Stomach (tissue), 9 donors: ENCODE data around the gene MPI. TPM values are rescaled to one million over a fixed set of nuclear protein-coding genes. Genes with fewer than 3 reads are reported as not detected.
"Not testable (repeated sequence)": the region's sequence is repeated elsewhere in the genome, so short reads cannot be mapped to it uniquely, and the experiment has no call there.

ENCODE experiments used
- DNase-seq, 2 donors: peaks; one replicate each; pipeline versions ENCODE4 v3.0.0 to v3.0.0-alpha.2; 2013 to 2019
- H3K27ac ChIP-seq, 5 donors: fragments of 200-600 bp in 4 of 5; sonication (generic) in 4 of 5; one replicate each; pipeline ENCODE4 v1.5.1; 2013 to 2019; ENCODE audit warnings: mild to moderate bottlenecking in 1 of 5, moderate library complexity in 1 of 5
- H3K27me3 ChIP-seq, 3 donors: fragments of 200-600 bp; sonication (generic); one replicate each; pipeline ENCODE4 v1.5.1; 2017 to 2019; ENCODE audit warnings: mixed run types in 1 of 3
- H3K36me3 ChIP-seq, 4 donors: fragments of 200-600 bp; sonication (generic); 1 replicate in 3 of 4; 2 replicates in 1 of 4; pipeline ENCODE4 v1.5.1; 2016 to 2019
- H3K4me1 ChIP-seq, 4 donors: fragments of 200-600 bp; sonication (generic); one replicate each; pipeline ENCODE4 v1.5.1; 2016 to 2019
- H3K4me3 ChIP-seq, 4 donors: fragments of 200-600 bp; sonication (generic) in 3 of 4; one replicate each; pipeline ENCODE4 v1.5.1; 2016 to 2019; ENCODE audit warnings: mild to moderate bottlenecking in 1 of 4
- H3K9me3 ChIP-seq, 4 donors: fragments of 200-600 bp; sonication (generic); one replicate each; pipeline ENCODE4 v1.5.1; 2016 to 2019
- CTCF ChIP-seq, 7 experiments: fragments of 450-650 bp in 4 of 7; fragments of 200-600 bp in 3 of 7; sonication (generic) in 3 of 7; IDR thresholded peaks; one replicate each; pipeline ENCODE4 v1.5.1; 2016 to 2019; ENCODE audit warnings: antibody characterized with exemption in 7 of 7, control low read depth in 2 of 7, mild to moderate bottlenecking in 1 of 7
- EP300 ChIP-seq: sonication (generic); formaldehyde crosslinking; IDR thresholded peaks from one replicate; pipeline ENCODE4 v1.6.1; 2017; ENCODE audit warnings: antibody characterized with exemption
- POLR2A ChIP-seq, 4 donors: fragments of 450-650 bp; IDR thresholded peaks; one replicate each; pipeline ENCODE4 v1.6.1; 2016; ENCODE audit warnings: antibody characterized with exemption in 4 of 4, control low read depth in 2 of 4, mild to moderate bottlenecking in 1 of 4, moderate library complexity in 1 of 4
- POLR2AphosphoS5 ChIP-seq, 3 donors: sonication (generic); formaldehyde crosslinking; IDR thresholded peaks; one replicate each; pipeline ENCODE4 v1.6.1; 2016; ENCODE audit warnings: antibody characterized with exemption in 3 of 3
- WGBS, 5 donors: extraction: QIAGEN DNeasy Blood & Tissue Kit in 3 of 5; methylation state at CpG; one replicate each; pipeline versions ENCODE4 v1.1.5 to v1.1.7; 2013 to 2018; 5-methylcytosine and 5-hydroxymethylcytosine counted together
- intact Hi-C: fragments of 100-400 bp; cut with DNase I; formaldehyde crosslinking; loops from one replicate; pipeline ENCODE4 v1.15.1; 2023; ENCODE audit warnings: low total_unique reads
- polyA plus RNA-seq, 3 donors: library from polyadenylated mRNA; stranded (reverse); fragments of 200-250 nt; gene quantifications; one replicate each; pipeline ENCODE4 v1.2.3, GENCODE V29; 2013
- total RNA-seq, 5 donors: library from RNA; depleted of rRNA; stranded (reverse); fragments of >200 nt; gene quantifications; one replicate each; pipeline versions ENCODE4 v1.1.0 to v1.2.3, GENCODE V29; 2014 to 2016
- donor health status: healthy with polysubstance abuse.
- donor health status: Bipolar disorder and iron deficiency.
- donor health status: healthy.

The MPI gene
- total and polyA plus RNA-seq, 8 donors, result 17.0 to 35.7 (median 20.4) TPM

- no peaks in the 10 kb centered on the region for H3K9me3 ChIP-seq
- DNase-seq, result no peak
- WGBS, 5 donors, result 91 to 96% (median 93%) methylated on average over 5 of the region's 5 CpGs
- TF ChIP-seq POLR2A (IDR thresholded peaks at IDR 0.05) (no peak), EP300 (no peak), POLR2AphosphoS5 (IDR thresholded peaks at IDR 0.05) (no peak), CTCF (IDR thresholded peaks at IDR 0.05) (no peak)
- H3K27me3 ChIP-seq, result no peaks in the 10 kb centered on the region
- H3K27ac ChIP-seq, result no peak overlapping the region
- H3K4me3 ChIP-seq, result no peak overlapping the region
- intact Hi-C loops, result no loop called here
- H3K36me3 ChIP-seq, result peaks cover 43 to 82% (median 80%) of the 10 kb centered on the region in 4 donors
- peaks cover 0 to 24% (median 15%) of the 10 kb centered on the region in 4 donors for H3K4me1 ChIP-seq
These were observed 38.9 kb downstream of the MPI start for GRCh38 chr15:74928771-74929198.

GRCh38 chr15:74933573-74933972 is 43.7 kb downstream of the MPI start:
- Histone ChIP-seq H3K9me3 (no peaks in the 10 kb centered on the region), H3K4me3 (peak overlapping the region in 1 of 4 donors; percentile 1), H3K4me1 (peaks cover 26 to 58% (median 50%) of the 10 kb centered on the region in 4 donors), H3K27ac (peak overlapping the region in 1 of 5 donors; percentile 31), H3K27me3 (no peaks in the 10 kb centered on the region), H3K36me3 (peaks cover 13 to 34% (median 32%) of the 10 kb centered on the region in 4 donors)
- 26 to 51% (median 39%) methylated on average over 2 of the region's 2 CpGs for WGBS, 5 donors
- no peak for DNase-seq
- no peak for TF ChIP-seq CTCF (IDR thresholded peaks at IDR 0.05)
- no peak for TF ChIP-seq POLR2AphosphoS5 (IDR thresholded peaks at IDR 0.05)
- TF ChIP-seq POLR2A (IDR thresholded peaks at IDR 0.05), result no peak
- TF ChIP-seq EP300, result no peak
- intact Hi-C loops, result no loop called here

- Histone ChIP-seq H3K4me3 (peak overlapping the region in 1 of 4 donors; percentile 6), H3K36me3 (peaks cover 3 to 18% (median 16%) of the 10 kb centered on the region in 4 donors), H3K4me1 (peaks cover 26 to 60% (median 50%) of the 10 kb centered on the region in 4 donors)
- H3K27me3 ChIP-seq, intact Hi-C loops, H3K9me3 ChIP-seq, H3K27ac ChIP-seq: not testable (repeated sequence)
- WGBS, 5 donors, result 70 to 91% (median 83%) methylated on average over 3 of the region's 3 CpGs
- DNase-seq, result peak in 1 of 2 donors; percentile 24
These were observed 45.4 kb downstream of the MPI start for GRCh38 chr15:74935193-74935592.

GRCh38 chr15:74937272-74937589 is 47.4 kb downstream of the MPI start:
- no peak for DNase-seq
- intact Hi-C loops, result no loop called here
- Histone ChIP-seq H3K36me3 (no peaks in the 10 kb centered on the region), H3K4me1 (peaks cover 26 to 54% (median 44%) of the 10 kb centered on the region in 4 donors), H3K27me3 (no peaks in the 10 kb centered on the region), H3K27ac (peak overlapping the region; percentile 93 to 99 (median 97)), H3K9me3 (no peaks in the 10 kb centered on the region), H3K4me3 (peak overlapping the region; percentile 86 to 90 (median 87))
- 0 to 1% (median 0%) methylated on average over 12 to 18 of the region's 18 CpGs for WGBS, 5 donors
- no peak for TF ChIP-seq POLR2AphosphoS5 (IDR thresholded peaks at IDR 0.05)
- no peak for TF ChIP-seq EP300
- no peak for TF ChIP-seq CTCF (IDR thresholded peaks at IDR 0.05)
- no peak for TF ChIP-seq POLR2A (IDR thresholded peaks at IDR 0.05)

- Histone ChIP-seq H3K9me3 (no peaks in the 10 kb centered on the region), H3K36me3 (no peaks in the 10 kb centered on the region), H3K4me1 (peaks cover 26 to 49% (median 41%) of the 10 kb centered on the region in 4 donors), H3K27me3 (no peaks in the 10 kb centered on the region), H3K27ac (peak within 1 kb of the TSS; percentile 93 to 99 (median 97)), H3K4me3 (peak within 1 kb of the TSS; percentile 86 to 90 (median 87))
- DNase-seq, result peak; percentile 95 to 99
- intact Hi-C loops, result no loop called here
- WGBS, 5 donors, result 0 to 1% (median 0%) methylated on average over 27 to 85 of the region's 85 CpGs
- TF ChIP-seq EP300, result no peak
- peak in 1 of 7 experiments; percentile 5 for TF ChIP-seq CTCF (IDR thresholded peaks at IDR 0.05)
- peak in 1 of 4 donors; percentile 76 for TF ChIP-seq POLR2A (IDR thresholded peaks at IDR 0.05)
- peak; percentile 90 to 95 (median 93) for TF ChIP-seq POLR2AphosphoS5 (IDR thresholded peaks at IDR 0.05)
These were observed 47.9 kb downstream of the MPI start, which contains the start of gene COX5A for GRCh38 chr15:74937590-74938371. COX5A (minus strand) TSS chr15:74938073; CDS start chr15:74938014, 59 bp downstream.
